ENCODE data around the gene AKAP13.
A peak's percentile ranks its signal among the peaks of the same experiment; 100 is the strongest.

The AKAP13 gene

GRCh38 chr15:85718271-85718971, 338.0 kb downstream of the AKAP13 start:
- DNase-seq: no peak

- DNase-seq: no peak
Measured at GRCh38 chr15:85718981-85719380, 338.6 kb downstream of the AKAP13 start.

- no peak for DNase-seq
Measured at GRCh38 chr15:85722374-85723152, 342.2 kb downstream of the AKAP13 start.

GRCh38 chr15:85723960-85724945, 343.9 kb downstream of the AKAP13 start:
- no peak for DNase-seq

GRCh38 chr15:85725019-85725418, 344.6 kb downstream of the AKAP13 start:
- no peak for DNase-seq

GRCh38 chr15:85725564-85725963, 345.2 kb downstream of the AKAP13 start:
- no peak for DNase-seq

- DNase-seq: no peak
Measured at GRCh38 chr15:85726454-85726853, 346.1 kb downstream of the AKAP13 start.

- DNase-seq: no peak
Measured at GRCh38 chr15:85727068-85727467, 346.7 kb downstream of the AKAP13 start.

GRCh38 chr15:85730001-85730820, 349.8 kb downstream of the AKAP13 start:
- peak; percentile 8 for DNase-seq

- DNase-seq: no peak
Measured at GRCh38 chr15:85733416-85733815, 353.0 kb downstream of the AKAP13 start.

GRCh38 chr15:85737061-85737460, 356.7 kb downstream of the AKAP13 start:
- DNase-seq: no peak

- no peak for DNase-seq
Measured at GRCh38 chr15:85741021-85741421, 360.6 kb downstream of the AKAP13 start.

- DNase-seq: no peak
Measured at GRCh38 chr15:85741662-85742061, 361.3 kb downstream of the AKAP13 start.

- DNase-seq: no peak
Measured at GRCh38 chr15:85742186-85742821, 361.9 kb downstream of the AKAP13 start.

GRCh38 chr15:85743392-85744055, 363.1 kb downstream of the AKAP13 start:
- DNase-seq: no peak

GRCh38 chr15:85744579-85744978, 364.2 kb downstream of the AKAP13 start:
- DNase-seq: no peak

- no peak for DNase-seq
Measured at GRCh38 chr15:85745023-85745422, 364.6 kb downstream of the AKAP13 start.

- DNase-seq: no peak
Measured at GRCh38 chr15:85745525-85746150, 365.2 kb downstream of the AKAP13 start.

GRCh38 chr15:85746641-85747040, 366.2 kb downstream of the AKAP13 start:
- no peak for DNase-seq

GRCh38 chr15:85748176-85748575, 367.8 kb downstream of the AKAP13 start:
- no peak for DNase-seq

- DNase-seq: no peak
Measured at GRCh38 chr15:85748729-85749128, 368.3 kb downstream of the AKAP13 start.

All from NCI-H2029 (cell line).